ENCODE measurements around the gene RPS14.

DNA sequence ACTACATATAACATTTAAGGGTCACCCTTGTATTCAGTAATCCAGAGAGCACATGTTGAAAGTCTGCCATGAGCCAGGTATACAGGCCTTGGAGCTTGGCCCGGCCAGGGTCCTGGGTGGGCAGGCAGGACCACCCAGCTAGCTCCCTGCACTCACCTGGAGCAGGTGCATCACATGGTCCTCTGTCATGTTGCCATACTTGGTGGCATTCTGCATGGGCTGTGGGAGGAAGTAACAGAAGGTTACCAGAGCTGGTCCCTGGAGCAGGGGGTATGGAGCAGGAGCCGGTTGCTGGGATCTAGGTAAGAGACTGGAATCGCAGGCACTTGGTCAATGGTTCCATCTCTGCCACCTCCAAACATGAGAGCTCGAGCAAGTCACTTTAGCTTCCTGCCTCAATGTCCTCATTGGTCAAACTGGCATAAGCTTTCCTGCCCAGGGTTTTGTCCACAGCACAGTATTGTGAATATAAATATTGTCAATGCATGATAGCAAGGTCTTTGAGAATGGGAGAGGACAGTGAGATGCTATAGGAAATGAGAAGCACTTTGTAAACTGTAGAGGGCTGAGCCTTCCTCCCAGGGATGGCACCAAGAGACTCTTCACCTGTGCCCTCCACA is 43.3 kb downstream of the RPS14 start:
- TF ChIP-seq CTCF (conservative IDR thresholded peaks at IDR 0.05; ENCODE audit: low read depth, low read length) (no peak), EZH2 (IDR thresholded peaks at IDR 0.05; ENCODE audit: low read length, unreplicated experiment) (no peak)

Data from PC-3 (cell line).